GM18502 (cell line): ENCODE results near the gene EAF2.

ENCODE experiments used
- ATAC-seq: cut with Tn5 transposase; IDR thresholded peaks from one replicate; pipeline ENCODE4 v1.9.1; 2021; ENCODE audit warnings: mild to moderate bottlenecking; ENCODE audit not compliant: unreplicated experiment, poor library complexity

EAF2 gene

DNA sequence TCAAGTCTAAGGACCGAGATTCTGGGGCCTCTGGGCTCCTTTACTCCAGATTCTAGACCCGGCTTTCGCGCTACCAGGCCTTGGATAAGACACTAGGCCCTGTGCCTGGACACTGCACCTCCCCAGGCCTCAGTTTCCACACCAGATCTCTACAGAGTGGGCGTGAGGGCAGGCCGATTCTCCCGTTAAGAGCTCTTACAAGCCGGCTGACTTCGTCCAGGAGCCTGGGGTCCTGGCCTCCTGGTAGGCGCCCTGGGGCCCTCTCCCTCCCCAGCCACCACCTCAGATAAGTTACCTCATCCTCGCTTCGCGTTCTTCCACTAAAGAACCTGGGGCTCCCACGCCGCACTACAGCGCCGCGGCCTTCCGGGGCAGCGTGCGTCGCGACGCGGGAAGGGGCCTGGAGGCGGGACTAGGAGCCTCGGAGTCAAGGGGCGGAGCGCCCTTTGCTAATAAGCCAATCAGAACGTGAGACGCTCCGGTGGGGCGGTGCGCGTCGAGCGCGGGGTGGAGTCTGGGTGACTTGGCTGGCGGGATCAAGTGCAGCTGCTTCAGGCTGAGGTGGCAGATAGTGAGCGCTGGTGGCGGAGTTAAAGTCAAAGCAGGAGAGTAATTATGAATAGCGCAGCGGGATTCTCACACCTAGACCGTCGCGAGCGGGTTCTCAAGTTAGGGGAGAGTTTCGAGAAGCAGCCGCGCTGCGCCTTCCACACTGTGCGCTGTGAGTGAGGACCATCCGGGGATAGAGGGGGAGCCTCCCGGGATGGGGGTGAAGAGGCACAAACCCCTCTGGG lies at the start of gene EAF2, which contains the start of gene IQCB1:
Gene EAF2, plus strand, starts transcription at position 539 of the 794 bp plus-strand sequence. Its CDS starts 77 bp downstream, at position 616.
Gene IQCB1, minus strand, starts transcription at position 390 of the 794 bp plus-strand sequence. CDS start 6,100 bp downstream, outside the sequence.
- peak; percentile 98 for ATAC-seq

DNA sequence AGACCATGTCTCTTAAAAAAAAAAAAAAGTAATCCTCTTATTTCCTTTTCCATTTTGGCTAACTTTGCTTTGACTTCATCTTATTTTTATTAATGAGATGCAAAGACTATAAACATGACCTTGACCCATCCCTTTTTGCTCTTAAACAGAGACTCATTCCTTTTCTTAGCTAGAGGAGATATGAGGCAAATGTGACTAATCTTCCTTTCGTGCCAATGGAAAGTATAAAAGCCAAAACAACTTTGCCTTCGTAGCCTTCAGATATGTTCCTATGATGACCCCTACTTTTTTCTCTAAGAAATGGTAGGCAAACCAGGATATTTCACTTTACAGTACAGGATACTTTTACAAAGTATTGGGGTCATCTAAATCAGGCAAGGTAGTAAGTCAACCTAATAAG lies 48.5 kb upstream of the EAF2 start:
- no peak for ATAC-seq

DNA sequence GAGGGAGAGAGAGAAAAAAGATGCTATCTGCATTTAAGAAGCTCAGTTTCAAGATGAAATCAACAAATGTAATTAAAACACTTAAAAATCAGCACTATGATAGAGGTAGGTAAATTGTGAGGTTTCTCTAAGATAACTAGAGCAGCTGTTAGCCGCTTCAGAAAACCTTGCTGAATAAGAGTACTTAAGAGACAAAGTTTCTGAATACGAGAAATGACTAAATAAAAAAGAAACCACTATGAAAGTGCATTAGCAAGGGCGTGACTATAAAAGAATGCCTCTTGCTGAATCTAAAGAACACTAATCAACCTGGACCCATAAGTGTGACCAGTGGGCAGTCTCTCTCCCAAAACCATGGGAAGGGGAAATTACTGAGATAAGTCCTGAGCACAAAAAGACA lies 41.9 kb upstream of the EAF2 start:
- ATAC-seq = peak; percentile 60

DNA sequence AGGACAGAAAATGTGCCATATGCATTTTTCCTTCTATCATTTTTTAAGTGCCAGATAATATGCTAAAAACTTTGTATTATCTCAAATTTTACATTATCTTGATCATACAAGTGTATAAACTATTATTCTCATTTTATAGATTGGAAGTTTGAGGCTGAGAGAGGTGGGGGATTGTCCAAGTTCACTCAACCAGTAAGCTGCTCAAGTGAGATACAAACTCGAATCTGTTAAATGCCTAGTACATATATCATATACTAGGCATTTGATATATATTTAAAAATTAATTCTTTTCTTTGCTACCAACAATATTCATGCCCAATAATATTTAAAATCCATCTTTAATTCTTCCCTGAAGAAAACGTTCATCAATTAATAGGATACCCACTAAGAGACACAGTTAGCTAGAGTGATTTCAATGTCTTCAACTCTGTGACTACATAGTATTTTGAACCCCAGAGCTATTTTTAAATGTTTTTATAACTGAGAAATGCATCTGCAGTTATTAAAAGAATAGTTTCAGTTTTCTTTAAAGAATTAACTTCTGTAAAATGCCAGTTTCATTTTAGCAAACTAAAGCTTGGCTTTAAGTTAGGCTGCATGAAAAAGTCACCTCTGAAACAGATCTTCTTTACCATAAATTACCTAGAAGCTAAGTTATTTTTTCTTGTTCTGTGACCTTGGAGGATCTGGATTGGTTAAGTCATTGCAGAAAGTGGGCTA lies 40.6 kb upstream of the EAF2 start:
- peak; percentile 62 for ATAC-seq

DNA sequence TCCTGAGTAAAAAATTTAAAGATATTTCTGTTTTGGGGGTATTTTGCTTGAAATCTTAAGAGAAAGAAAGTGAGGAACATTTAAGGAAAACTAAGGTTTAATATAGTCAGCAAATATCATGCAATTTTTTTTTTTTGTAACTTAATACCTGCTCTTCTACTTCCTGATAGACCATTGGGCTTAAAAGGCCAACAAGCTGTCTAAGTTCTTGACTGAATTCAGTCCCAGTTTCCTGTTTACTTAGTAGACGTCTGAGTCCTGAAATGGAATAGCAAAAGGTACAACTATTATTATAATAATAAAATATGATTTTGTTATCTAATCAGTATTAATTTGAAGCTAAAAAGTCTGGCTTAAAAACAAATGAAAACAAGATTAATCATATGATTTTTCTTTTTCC lies 38.0 kb upstream of the EAF2 start:
- ATAC-seq = no peak

DNA sequence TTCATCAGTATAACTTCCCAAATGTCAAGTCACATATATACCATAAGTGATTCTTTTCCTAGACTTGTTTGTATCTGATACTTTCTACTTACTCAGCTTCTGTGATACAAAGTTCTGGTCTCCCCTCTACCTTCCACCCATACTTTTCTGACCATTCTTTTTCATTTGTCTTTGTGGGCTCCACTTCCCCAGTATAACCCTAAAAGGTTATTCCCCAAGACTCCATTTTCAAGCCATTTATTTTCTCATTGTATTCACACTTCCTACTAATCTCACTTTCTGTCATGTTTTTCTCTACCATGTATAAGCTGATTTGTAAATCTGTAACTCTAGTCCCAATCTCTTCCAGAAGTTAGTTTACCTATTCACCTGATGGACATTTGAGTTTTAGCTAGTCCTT lies 34.1 kb upstream of the EAF2 start:
- ATAC-seq = no peak

DNA sequence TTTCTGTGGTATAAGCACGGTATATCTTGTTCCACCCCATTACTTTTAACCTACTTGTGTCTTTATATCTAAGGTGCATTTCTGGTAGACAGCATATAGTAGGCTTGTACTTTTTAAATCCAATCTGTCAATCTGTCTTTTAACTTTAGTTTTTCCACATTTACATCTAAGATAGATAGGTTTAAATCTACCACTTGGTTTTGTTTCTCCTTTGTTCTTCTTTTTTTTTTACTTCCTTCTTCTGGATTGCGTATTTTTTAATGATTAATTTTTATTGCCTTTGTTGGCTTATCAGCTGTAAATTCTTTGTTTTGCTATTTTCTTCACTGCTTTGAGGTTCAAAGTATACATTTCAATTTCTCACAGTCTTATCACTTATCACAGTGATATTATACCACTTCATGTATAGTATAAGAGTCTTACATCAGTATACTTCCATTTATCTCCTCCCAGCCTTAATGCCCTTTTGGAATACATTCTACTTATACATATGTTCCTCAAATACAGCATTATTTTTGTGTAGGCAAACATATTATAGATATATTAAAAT lies 31.2 kb upstream of the EAF2 start:
- no peak for ATAC-seq

DNA sequence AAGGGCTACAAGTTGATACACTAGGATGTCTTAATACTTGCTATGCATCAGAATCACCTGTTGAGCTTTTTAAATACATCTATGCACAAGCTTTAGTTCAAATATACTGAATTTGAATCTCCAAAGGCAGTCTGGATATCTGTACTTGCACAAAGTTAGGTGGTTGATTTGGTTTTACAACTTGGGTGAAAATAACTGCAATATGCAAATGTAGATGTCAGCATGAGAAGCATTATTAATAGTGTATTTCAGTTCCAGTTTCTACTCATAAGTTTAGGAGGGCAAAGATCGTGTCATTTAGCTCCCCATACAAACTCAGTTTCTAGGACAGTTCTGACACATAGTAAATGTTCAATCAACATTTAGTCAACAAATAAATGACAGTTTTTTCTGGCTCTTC lies 25.8 kb upstream of the EAF2 start:
- ATAC-seq = peak; percentile 98

DNA sequence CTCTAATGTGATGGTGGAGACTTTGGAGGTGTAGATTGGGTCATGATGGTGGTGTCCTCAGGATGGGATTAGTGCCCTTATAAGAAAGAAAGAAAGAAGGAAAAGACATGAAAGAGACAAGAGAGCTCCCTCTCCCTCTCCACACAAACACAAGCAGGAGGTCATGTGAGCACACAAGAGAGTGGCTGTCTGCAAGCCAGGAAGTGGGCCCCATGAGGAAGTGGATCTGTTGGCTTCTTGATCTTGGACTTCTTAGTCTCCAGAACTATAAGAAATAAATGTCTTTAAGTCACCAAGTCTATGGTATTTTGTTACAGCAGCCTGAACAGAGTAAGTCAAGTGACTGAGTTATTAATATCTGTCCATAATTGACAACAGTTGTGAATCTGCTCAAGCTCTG lies 17.3 kb upstream of the EAF2 start:
- no peak for ATAC-seq

DNA sequence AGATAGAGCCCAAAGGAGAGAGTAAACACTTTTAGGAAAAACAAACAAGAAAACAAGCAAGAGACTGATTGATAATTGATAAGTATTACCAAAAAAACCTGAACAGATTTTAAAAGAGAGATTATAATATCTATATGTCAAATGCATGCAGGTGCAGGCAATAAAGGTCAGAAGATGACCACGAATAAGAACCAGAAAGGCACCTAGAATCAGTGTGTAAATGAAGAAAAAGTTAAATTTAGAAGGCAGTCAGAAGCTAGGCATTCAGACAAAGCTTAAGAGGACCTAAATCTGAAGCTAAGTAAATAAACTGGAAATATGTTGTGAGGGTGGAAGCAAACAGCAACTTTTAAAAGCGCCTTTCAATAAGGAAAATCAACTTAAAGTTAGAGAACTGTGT lies 16.4 kb upstream of the EAF2 start:
- ATAC-seq = no peak

DNA sequence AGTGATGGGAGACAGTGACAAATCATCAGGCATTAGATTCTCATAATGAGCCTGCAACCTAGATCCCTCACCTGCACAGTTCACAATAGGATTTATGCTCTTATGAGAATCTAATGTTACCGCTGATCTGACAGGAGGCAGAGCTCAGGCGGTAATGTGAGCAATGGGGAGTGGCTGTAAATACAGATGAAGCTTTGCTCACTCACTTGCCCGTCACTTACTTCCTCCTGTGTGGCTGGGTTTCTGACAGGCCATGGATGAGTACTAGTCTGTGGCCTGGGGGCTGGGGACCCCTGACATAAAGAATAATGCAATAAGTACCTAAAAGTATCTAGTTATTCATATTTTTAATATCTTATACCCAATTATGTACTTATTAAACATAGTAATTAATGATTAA lies 15.8 kb upstream of the EAF2 start:
- ATAC-seq = no peak

DNA sequence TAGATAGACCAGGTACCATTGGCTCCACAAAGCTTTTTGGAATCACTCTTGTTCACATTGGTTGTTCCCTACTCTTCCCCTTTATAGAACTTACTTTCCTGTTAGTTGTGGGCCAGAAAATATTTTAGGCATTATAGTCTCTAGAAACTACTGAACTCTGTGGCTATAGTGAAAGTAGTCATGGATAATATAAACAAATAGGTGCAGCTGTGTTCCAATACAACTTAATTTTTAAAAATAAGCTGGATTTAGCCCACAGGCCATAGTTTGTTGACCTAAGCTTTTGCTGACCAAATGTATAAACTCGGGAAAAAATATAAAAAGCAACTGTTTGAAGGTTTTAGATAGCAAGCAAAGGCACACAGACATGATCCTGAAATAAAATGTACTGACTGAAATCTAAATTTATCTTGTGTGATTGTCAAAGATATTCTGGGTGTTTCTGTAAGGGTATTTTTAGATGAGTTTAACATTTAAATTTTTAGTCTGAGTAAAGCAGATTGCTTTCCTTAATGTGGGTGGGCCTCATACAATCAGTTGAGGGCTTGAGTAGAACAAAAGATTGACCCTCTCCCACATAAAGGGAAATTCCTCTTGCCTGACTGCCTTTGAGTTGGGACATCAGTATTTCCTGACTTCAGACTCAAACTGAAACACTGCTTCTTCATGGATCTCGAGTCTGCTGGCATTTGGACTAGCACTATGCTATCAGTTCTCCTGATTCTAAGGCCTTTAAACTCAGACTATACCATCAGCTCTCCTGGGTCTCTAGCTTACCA lies 13.4 kb upstream of the EAF2 start:
- ATAC-seq = no peak

DNA sequence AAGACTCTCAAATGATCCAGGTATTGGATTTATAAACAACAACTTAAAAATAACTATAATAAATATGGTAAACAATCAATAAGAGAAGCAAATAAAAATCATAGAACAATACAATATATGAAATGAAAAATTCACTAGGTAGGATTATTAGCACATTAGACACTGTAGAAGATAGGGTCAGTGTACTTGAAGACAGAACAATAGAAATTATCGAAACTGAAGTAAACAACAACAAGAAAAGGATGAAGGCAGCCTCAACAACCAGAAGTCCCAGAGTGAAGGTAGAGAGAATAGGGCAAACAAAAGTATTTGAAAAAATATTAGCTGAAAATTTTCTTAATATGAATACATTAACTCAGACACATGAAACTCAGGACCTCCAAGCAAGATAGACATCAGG lies 12.0 kb upstream of the EAF2 start:
- ATAC-seq = no peak

DNA sequence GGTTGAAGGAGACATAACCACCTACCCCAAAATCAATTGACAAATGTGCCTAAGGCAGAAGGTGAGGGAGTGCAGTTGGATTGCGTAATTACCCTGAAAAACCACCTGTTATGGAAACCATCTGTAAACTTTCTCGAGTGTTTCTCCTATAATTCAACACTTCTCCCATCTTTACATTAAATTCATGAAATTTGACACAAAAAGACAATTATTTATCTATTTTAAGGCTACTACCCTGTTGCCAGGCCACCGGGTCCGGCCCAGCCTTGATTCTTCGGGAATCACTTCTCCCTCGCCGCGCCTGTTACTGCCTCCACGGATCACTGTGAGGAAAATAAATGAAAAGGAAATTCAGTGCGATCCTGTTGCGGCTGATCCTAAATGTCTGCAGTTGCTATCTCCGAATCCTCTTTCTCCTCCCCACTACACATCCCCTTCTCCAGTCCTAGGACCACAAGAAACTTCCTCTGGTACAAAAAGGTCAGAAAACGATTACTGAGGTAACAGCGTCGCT lies 795 bp upstream of the EAF2 start:
- ATAC-seq = no peak

DNA sequence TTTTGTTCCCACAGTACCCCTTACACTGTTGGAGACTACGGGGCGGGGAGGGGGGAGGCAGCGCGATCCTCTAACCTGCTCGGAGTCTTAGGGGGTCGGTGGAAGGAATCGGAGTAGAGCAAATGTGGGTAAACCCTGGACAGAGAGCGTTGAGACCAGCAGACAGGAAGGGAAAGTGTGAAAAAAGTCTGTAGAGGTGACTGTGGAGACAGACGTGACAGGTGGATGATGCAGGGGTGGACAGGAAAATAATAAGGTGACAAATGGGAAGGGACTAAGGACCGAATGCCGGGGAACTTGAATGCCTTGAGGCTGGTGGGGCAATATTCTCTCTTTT lies 424 bp downstream of the EAF2 start:
- no peak for ATAC-seq

DNA sequence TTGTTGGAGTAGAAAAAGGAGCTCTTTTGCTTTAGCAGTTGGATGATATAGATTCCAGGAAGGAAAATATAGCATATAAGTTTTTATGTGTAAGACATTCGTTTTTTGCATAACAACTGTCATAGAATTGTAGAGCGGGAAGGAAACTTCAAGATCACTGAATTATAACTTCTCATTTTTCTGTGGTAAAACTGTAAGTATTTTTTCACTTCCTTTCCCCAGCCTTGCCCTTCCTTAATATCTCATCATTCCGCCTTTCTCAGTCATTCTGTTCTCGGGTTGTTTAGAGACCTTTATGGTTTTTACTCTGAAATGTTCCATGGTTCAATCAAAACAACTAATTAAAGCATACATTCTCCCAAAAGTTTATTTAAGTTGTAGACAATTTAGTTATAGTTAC lies 1.1 kb downstream of the EAF2 start:
- ATAC-seq = no peak

DNA sequence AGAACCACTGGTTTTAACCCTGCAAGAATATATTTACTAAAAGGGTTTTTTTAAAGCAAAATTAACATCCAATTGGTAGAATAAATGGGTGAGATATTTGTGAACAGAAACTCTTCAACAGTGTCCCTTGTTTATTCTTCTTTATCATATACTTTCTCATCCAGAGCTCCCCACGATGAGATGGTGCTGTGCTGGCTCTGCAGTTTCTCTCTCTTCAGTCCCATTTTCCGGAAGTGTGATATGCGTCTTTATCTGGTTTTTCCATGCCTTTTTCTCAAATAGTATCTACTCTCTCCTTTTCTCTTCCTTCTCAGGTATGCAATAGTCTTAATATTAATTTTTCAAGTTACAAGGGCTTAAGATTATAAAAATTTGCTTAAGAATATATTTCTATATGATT lies 1.5 kb downstream of the EAF2 start:
- no peak for ATAC-seq

DNA sequence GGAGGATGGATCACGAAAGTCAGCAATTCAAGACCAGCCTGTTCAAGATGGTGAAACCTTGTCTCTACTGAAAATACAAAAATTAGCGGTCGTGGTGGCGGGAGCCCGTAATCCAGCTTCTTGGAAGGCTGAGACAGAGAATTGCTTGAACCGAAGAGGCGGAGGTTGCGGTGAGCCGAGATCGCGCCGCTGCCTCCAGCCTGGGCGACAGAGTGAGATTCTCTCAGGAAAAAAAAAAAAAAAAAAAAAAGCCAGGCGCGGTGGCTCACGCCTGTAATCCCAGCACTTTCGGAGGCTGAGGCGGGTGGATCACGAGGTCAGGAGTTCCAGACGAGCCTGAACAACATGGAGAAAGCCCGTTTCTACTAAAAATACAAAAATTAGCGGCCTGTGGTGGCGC lies 5.0 kb downstream of the EAF2 start:
- ATAC-seq = no peak

DNA sequence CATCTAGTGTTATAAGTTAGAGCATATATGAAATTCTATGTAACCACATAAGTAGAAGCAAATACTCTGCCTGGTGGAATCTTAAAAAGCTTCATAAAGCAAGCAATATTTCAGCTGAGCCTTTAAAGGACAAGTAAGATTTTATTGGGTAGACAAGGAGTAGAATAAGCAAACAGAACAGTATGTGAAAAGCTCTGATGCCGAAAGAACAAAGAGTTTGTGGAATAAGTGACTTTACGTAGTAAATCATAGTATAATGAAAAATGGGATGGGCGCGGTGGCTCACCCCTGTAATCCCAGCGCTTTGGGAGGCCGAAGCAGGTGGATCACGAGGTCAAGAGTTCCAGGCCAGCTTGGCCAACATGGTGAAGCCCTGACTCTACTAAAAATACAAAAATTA lies 9.9 kb downstream of the EAF2 start:
- ATAC-seq = no peak

DNA sequence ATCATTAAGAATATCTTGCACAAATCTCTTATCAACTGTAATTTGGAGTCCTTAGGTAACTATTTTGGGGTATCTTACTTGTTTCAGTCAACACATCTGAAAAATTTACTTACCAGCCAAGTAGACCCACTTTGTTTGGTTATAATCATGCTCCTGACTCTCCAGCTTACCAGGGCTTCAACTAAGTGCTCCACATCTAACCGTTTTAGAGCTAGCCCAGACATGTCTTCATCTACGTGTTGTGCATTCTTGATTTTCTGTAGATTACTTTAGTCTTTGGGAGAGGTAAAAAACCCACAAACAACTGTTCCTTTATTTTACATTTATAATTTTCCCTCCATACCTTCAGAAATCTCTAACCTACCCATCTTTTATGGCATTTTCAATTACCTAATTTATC lies 17.2 kb downstream of the EAF2 start:
- no peak for ATAC-seq

DNA sequence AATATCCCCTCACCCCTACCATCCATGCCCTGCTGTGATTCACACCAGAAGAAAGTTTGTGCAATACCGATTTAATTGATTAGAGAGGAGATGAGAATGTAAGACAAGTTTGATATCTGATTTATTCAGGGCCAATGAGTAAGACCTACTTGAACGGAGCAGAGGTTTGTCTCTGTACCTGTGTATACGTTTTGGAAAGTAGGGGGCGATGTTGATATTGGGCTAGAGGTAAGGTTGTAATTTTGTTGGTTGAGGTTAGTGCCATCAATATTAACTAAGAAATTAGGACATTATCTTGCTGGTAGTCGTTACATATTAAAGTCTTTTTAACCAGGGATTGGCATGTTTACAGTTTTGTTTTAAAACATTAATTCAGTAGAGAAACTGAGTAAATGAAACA lies 20.5 kb downstream of the EAF2 start:
- no peak for ATAC-seq
